Measurements from ENCODE around the gene TCF7L1. TPM values are rescaled to one million over a fixed set of nuclear protein-coding genes. Genes with fewer than 3 reads are reported as not detected.

The TCF7L1 gene
- polyA plus RNA-seq, 3 donors, result 0.05 to 0.09 TPM; not detected in 1

- no peak overlapping the region for H3K9ac ChIP-seq (ENCODE audit: insufficient read depth, low read length, poor library complexity, severe bottlenecking)
- no peak for TF ChIP-seq CTCF (IDR thresholded peaks at IDR 0.05)
Observed at GRCh38 chr2:85156153-85156552, 23.0 kb downstream of the TCF7L1 start.

GRCh38 chr2:85156619-85157018 lies 23.4 kb downstream of the TCF7L1 start:
- Histone ChIP-seq H3K4me1 (ENCODE audit: control insufficient read depth in 1 of 2, insufficient read depth in 2 of 2, low read length in 2 of 2) (no peaks in the 10 kb centered on the region), H3K9me3 (replicated peaks in 1 of 2; ENCODE audit: control insufficient read depth in 1 of 2, insufficient read depth in 1 of 2, low read length in 2 of 2) (no peaks in the 10 kb centered on the region), H3K27me3 (ENCODE audit: control insufficient read depth in 2 of 2, insufficient read depth in 2 of 2, low read length in 2 of 2) (no peaks in the 10 kb centered on the region), H3K79me2 (ENCODE audit: insufficient read depth, low read length) (no peaks in the 10 kb centered on the region), H3K36me3 (replicated peaks in 1 of 2; ENCODE audit: control insufficient read depth in 1 of 2, insufficient read depth in 2 of 2, low read length in 2 of 2) (no peaks in the 10 kb centered on the region), H3K27ac (ENCODE audit: low read depth in 1 of 2, low read length in 2 of 2) (no peak overlapping the region), H3K9ac (ENCODE audit: insufficient read depth, low read length, poor library complexity, severe bottlenecking) (no peak overlapping the region), H2AFZ (ENCODE audit: insufficient read depth, low read depth, low read length, poor library complexity, severe bottlenecking) (no peak overlapping the region), H3K4me3 (replicated peaks in 1 of 3; ENCODE audit: low read depth in 2 of 3, low read length in 3 of 3) (no peak overlapping the region), H4K20me1 (ENCODE audit: insufficient read depth, low read length) (no peaks in the 10 kb centered on the region), H3K4me2 (replicated peaks; ENCODE audit: extremely low read depth, low read length, poor library complexity, severe bottlenecking) (no peak overlapping the region)
- no peak for DNase-seq
- intact Hi-C loops (cut with micrococcal nuclease), result no loop called here
- Mint-ChIP-seq H3K4me1 (no peaks in the 10 kb centered on the region), H3K27me3 (ENCODE audit: low read depth in 3 of 3) (peaks cover 1 to 4% (median 3%) of the 10 kb centered on the region in 3 donors), H3K4me3 (no peak overlapping the region), H3K27ac (no peak overlapping the region), H3K36me3 (no peaks in the 10 kb centered on the region), H3K9me3 (peaks cover 0 to 3% (median 0%) of the 10 kb centered on the region in 7 donors)
- TF ChIP-seq CTCF (IDR thresholded peaks at IDR 0.05), result no peak
- 80% methylated on average over 2 of the region's 3 CpGs for WGBS (ENCODE audit: insufficient coverage)

More at GRCh38 chr2:85156153-85156552, 23.0 kb downstream of the TCF7L1 start:
- no peak overlapping the region for H3K27ac Mint-ChIP-seq
- peaks cover 0 to 5% (median 4%) of the 10 kb centered on the region in 3 donors for H3K27me3 Mint-ChIP-seq (ENCODE audit: low read depth in 3 of 3)
- no peaks in the 10 kb centered on the region for H4K20me1 ChIP-seq (ENCODE audit: insufficient read depth, low read length)
- no peak overlapping the region for H3K4me3 ChIP-seq (replicated peaks in 1 of 3; ENCODE audit: low read depth in 2 of 3, low read length in 3 of 3)
- H3K27me3 ChIP-seq (ENCODE audit: control insufficient read depth in 2 of 2, insufficient read depth in 2 of 2, low read length in 2 of 2), result no peaks in the 10 kb centered on the region
- no peak overlapping the region for H3K4me3 Mint-ChIP-seq
- H3K4me2 ChIP-seq (replicated peaks; ENCODE audit: extremely low read depth, low read length, poor library complexity, severe bottlenecking), result no peak overlapping the region
- intact Hi-C loops (cut with micrococcal nuclease), result no loop called here
- whole genome bisulfite sequencing (ENCODE audit: insufficient coverage), result 93% methylated on average over 3 of the region's 7 CpGs
- no peak overlapping the region for H2AFZ ChIP-seq (ENCODE audit: insufficient read depth, low read depth, low read length, poor library complexity, severe bottlenecking)
- H3K36me3 ChIP-seq (replicated peaks in 1 of 2; ENCODE audit: control insufficient read depth in 1 of 2, insufficient read depth in 2 of 2, low read length in 2 of 2), result no peaks in the 10 kb centered on the region
- H3K4me1 Mint-ChIP-seq, result no peaks in the 10 kb centered on the region
- H3K9me3 ChIP-seq (replicated peaks in 1 of 2; ENCODE audit: control insufficient read depth in 1 of 2, insufficient read depth in 1 of 2, low read length in 2 of 2), result no peaks in the 10 kb centered on the region
- H3K9me3 Mint-ChIP-seq, result peaks cover 0 to 3% (median 0%) of the 10 kb centered on the region in 7 donors
- no peaks in the 10 kb centered on the region for H3K79me2 ChIP-seq (ENCODE audit: insufficient read depth, low read length)
- H3K4me1 ChIP-seq (ENCODE audit: control insufficient read depth in 1 of 2, insufficient read depth in 2 of 2, low read length in 2 of 2), result no peaks in the 10 kb centered on the region
- no peak overlapping the region for H3K27ac ChIP-seq (ENCODE audit: low read depth in 1 of 2, low read length in 2 of 2)
- DNase-seq, result no peak
- H3K36me3 Mint-ChIP-seq, result no peaks in the 10 kb centered on the region

All from CD14-positive monocyte (primary cell).